Stimulated activated CD4-positive, alpha-beta T cell treated with anti-CD3 and anti-CD28 coated beads, TNF-alpha, amount 100 ng/mL, for 4 hours (primary cell): Measurements from ENCODE around the gene STK38.
A peak's percentile ranks its signal among the peaks of the same experiment; 100 is the strongest.

ENCODE experiments used
- DNase-seq, 3 experiments: peaks; one replicate each; pipeline ENCODE4 v3.0.0-alpha.2; 2020; ENCODE audit warnings: low read depth in 3 of 3

STK38 gene

DNA sequence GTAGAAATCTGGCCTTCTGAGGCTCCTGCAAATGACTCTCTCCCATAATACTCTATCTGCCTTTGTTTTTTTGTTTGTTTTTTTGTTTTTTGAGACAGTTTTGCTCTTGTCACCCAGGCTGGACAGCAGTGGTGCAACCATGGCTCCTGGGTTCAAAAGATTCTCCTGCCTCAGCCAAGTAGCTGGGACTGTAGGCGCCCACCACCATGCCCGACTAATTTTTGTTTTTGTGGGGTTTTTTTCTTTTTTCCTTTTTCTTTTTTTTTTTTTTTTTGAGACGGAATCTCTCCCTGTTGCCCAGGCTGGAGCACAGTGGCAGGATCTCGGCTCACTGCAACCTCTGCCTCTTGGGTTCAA lies 16.6 kb upstream of the STK38 start:
- no peak for DNase-seq

DNA sequence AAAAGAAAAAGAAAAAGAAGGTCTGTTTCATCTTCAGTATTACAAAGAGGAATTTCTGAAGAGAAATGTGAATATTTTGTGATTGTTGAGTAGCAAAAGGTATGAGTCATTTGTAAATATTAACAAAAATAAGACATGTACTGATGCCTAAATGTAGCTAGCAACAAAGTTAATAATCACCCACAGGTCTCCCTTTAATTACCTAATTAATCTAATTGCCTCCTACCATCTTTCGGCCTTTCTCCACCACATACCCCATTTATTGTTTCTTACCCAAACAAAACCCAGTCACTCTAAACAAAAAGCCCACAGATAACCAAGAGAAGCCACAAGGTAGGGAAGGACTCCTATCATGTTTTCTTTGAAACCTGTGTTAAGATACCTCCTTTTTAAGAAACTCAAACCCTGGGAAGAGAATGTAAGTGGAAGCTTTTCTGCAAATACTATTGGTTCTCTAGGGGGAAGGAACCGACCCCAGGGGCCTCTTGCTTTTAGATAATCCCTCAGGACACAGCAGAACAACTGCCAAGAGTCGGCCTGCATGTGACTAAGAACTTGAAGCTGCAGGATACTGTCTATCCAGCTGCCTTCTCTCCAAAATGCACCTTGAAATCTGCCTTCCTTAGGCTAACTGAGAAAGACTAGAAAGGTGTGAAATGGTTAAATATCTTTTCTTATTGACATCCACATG lies 16.1 kb upstream of the STK38 start:
- DNase-seq, result no peak

DNA sequence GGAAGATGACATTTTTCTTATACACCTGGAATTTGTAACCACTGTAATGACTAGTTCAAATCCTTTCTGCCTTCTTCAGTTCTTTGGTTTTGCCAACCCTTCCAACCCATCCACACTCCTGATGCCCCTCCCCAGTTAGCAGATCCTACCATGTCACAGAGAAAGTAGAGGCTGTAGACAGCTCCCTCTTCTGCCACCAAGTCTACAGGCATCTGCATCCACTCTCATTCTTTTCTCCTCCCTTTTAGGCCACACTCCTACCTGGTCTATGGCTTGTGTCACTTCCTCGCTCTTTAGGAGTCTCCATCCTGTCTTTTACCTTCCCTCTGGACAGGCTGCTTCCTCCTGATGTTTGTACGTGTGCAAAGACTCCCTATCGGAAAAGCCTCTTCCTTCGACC lies 13.5 kb upstream of the STK38 start:
- no peak for DNase-seq

DNA sequence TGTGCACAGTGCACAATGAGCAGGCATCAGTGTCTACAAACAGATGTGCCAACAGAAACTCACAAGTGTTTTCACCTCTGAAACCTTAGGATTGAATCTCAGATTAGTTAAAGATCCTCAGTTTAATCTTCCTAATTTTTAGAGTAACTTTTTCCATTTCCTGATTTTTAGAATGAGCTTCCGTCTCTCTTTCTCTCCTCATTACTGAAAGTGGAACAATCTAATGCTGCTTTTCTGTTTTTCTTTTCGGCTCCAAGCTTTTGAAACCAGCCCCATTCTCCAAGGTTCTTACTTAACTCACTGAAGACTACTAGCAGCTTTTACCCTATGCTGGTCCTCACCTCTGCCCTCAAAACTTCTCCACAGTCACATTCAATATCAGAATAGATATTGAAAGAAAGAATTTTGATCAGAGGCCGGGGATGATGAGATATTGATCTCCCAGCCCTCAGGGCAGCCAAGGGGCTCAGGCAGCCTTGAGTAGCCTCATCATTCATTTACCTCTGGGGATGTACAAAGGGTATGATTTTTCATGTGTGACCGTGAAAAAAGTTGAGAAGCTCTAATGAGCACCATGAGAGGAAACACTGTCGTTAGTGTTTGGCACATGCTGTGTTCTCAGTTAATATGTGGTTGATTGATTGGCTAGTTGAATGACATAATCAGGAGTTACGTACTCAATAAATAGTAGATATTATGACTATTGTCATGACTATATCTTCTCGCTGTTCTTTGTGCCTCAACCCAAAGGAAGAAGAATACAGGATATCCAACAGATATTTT lies 11.9 kb upstream of the STK38 start:
- DNase-seq, result no peak

DNA sequence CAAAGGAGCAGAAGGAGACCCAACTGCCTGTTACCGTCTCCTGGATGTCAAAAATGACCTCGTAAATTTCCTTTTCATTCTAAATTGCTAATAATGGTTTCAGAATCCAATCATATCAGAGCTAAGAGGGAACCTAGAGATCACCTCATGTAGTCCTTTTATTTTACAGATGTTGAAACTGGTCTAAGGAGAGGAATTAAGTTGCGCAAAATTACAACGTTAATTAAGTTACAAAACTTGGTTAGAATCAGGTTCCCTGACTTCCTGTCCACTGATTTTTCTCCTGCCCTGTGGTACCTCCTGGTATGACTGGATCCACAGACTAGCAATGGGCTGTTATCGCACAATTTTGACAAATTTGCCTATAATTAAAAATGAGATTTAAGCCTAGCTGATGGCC lies 9.0 kb upstream of the STK38 start:
- no peak for DNase-seq

DNA sequence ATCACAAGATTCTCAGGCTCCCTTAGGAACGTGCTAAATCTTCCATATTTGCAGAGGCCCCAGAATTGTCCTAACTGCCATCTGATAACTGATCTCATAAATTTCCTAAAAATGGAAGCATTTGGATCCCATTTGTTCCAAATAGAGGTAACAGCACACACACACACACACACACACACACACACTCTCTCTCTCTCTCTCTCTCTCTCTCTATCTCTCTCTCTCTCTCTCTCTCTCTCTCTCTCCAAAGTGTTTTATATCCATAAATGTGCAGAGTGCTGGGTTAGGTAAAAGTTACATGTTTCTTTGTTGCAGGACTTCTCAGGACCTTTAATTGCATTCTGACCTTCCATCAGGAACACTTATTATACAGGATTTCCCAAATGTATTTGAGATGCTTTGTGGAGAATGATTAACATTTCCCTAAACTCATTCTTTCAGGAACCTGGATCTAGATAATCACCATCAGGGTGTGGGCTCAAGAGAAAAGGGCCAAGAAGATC lies 8.5 kb upstream of the STK38 start:
- DNase-seq, result no peak

DNA sequence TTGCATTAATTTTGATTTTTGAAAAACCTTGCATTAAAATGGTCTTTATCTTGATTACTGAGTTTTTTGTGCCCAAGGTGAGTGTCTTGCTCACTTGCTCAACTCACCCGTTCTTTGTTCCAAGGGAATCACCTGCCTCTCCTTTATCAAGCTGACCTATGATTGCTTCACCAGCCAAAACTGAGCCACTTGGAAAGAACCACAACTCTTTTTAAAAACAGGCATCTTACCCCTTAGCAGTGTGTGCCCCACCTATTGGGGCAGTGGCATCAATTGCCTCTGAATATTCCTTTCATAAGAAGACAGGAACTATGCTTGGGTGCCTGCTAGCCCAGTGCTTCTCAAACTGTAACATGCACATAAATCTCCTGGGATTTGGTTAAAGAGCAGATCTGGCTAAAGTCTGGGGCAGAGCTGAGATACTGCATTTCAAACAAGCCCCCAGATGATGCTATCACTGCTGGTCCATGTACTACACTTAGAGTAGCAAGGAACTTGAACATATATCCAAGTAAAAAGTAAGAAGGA lies 3.3 kb upstream of the STK38 start:
- DNase-seq, result no peak

DNA sequence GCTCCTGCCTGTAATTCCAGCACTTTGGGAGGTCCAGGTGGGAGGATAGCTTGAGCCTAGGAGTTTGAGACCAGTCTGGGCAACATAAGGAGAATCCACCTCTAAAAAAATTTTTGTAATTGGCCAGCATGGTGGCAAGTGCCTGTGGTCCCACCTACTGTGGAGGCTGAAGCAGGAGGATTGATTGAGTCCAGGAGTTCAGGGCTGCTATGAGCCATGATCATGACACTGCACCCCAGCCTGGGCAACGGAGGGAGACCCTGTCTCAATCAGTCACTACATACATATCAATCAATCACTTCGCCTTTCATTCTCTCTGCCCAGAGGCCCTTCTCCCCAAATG lies 1.1 kb upstream of the STK38 start:
- DNase-seq, result no peak

DNA sequence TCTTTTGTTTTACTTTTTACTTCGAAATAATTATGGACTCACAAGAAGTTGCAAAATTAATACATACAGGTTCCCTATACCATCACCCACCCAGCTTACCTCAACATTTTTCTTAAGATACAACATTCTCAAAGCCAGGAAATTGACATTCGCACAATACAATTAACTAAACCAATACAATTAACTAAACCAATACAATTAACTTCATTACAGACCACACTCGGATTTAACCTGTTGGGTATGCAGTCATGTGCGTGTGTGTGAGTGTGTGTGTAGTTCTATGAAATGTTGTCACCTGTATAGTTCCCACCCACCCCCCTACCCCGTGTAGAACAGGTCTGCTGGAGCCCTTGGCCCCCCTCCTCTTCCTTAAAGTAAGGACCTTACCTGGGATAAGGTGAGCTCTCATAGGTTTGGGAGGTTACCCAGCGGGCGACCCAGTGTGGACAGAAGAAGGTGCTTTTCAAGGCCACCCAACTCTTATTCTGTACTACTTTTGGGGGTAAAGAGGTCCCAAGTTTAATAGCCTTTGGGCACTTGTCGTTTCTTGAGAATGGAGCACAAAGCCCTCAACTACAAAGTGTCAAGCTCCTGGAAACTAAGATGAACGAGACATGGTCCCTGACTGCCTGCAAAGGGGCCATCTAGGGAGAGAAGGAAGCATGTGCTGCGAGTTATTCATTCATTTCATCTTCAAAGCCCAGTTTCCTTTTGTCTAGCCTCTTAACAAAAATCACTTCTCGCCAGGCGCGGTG lies 544 bp upstream of the STK38 start:
- no peak for DNase-seq

DNA sequence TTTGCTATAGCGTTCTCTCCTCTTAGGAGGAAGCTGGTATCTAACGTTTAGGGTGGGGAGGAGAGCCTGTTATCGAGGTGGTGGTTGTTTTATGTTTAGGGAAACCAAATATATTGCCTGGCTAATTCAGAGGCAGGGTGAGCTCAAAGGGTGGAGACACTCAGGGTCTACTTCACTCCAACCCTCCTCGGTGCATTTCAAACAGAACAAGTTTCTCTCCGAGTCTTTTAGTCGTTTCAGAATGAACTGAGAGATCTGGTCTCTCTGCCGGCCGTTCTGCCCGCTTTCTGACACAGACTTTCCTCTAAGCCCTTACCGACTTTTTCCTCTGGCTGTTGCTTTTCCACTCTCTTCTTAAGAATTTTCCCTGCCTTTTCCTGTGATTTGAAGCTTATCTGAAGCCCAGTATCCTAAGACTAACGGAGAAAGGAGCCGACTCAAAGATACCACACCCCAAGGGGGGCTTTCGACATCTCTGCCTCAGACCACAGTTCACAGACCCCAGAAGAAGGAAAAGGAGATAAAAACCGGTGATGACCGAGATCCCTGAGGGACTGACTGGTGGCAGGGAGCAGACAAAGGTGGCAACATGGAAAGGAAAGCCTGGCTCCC lies 865 bp downstream of the STK38 start:
- no peak for DNase-seq

DNA sequence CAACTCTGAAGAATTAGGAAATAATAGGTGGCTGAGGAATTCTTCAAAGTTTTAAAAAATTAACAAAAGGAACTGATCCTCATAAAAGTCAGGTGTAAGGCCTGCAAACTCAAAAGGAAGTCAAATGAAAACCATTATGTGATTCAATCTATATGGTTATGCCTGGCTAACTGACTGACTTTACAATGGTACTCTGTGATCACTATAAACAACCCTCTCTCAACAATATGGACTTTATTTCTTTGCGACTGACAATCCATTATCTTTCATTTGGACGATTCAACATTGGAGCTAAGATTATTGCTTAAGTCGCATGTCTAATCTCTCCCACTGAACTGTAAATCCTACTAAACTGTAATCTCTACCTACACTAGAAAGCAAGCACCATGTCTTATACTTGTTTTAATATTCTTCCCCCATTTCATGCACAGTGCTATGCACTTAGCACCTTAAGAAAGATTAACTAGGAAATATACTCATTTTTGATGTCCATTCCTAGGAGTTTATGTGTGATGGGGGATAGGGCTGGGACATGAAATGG lies 1.4 kb downstream of the STK38 start:
- DNase-seq, result no peak

DNA sequence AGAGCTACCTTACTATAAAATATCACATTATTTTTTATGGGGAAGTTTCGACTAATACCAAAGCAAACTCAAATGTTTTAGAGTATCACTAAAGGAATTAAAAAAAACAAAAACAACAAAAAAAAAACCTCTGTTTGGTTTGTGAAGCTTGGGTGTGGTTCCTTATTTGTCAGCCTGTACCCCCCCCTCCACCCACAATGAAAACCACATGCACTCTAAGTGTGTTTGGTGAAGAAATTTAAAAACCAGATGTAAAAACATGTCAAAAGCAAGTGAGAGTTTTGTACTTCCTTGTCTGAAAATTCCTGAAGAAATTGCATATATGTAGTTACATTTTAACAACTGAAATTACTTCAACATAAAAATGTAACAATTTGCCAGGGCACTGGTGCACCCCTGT lies 3.1 kb downstream of the STK38 start:
- peak in 2 of 3 experiments; percentile 19 to 34 for DNase-seq

DNA sequence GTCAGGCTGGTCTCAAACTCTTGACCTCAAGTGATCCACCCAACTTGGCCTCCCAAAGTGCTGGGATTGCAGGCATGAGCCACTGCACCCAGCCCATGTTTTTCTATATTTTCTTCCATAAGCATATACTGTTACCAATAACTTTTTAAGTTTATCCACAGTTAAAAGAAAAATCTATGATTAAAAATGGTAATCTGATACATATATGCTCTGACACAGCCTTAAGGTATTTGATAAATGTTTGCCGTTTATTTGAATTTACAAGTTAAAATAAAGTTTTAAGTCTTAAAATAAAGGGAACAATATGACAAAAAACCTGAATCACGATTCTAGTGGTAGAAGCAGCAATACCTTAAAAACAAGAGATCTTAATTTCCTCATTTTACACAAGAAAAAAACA lies 5.2 kb downstream of the STK38 start:
- no peak for DNase-seq

DNA sequence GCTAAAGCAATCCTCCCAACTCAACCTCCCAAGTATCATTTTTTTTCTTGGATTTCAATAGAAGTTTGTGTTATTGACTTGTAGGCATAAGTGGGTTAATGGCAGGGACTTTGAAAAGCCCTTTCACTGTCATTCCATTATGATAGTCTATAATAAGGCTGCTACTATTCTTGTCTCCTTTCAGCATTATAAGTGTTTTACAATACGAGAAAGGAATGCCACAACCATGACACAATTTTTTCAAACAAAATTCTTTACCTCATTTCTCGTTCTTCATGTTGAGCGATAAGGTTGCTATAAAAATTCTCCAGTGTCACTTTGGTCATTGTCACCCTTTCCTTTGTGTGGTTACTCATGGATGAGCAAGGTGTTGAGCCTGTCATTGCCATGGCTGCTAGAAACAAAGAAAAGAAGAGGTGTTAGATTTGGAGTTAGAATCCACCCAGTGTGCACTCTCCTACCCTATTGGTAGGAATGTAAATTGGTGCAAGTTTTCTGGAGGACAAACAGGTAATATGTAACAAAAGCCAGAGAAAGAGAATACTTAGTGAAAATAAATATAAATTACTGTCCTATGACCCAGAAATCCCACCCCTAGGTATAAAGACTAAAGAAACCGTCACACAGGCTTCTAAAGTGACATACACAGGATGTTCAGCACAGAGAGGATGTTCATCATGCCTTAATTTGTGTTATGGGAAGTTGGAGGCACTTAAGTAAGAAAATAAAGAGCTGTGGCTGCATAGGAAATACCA lies 7.3 kb downstream of the STK38 start:
- no peak for DNase-seq

DNA sequence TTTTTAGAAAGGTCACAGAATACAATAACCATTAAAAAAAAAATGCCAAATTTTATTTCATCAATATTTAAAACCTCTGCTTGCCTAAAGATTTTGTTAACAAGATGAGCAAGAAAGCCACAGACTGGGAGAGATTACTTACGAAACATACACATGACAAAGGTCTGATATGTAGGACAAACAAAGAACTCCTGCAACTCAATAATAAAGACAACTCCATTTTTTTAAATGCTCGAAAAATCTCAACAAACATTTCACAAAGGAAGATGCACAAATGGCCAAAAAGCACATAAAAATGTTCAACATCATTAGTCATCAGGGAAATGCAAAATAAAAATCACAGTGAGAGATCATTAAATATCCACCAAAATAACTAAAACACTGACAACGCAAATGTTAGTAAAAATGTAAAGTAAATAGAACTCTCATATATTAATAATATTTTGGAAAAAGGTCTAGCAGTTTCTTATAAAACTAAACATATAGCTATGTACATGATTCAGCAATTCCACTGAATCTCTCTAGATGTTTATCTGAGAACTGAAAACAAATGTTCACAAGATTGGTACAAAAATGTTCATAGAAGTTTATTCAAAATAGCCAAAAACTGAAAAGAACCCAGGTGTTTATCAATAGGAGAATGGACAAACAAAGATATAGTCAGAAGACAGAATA lies 10.3 kb downstream of the STK38 start:
- DNase-seq, result no peak

DNA sequence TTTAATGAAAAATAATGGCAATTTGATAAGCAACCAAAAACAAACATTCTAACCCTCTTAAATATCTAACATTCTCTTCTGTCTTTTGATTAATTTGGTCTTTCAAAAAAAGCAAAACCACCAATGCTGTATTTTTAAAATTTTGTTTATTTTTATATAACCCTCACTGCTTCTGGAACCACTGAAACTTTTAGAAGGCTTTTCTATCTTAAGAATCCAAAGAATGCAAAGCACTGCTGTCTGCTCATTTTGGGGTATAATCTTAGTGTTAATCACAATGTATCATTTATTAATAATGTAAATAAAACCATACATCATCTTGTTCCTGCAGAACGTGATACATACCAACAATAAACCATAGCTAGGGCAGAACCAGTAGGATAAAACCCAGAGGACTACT lies 14.0 kb downstream of the STK38 start:
- DNase-seq, result no peak

DNA sequence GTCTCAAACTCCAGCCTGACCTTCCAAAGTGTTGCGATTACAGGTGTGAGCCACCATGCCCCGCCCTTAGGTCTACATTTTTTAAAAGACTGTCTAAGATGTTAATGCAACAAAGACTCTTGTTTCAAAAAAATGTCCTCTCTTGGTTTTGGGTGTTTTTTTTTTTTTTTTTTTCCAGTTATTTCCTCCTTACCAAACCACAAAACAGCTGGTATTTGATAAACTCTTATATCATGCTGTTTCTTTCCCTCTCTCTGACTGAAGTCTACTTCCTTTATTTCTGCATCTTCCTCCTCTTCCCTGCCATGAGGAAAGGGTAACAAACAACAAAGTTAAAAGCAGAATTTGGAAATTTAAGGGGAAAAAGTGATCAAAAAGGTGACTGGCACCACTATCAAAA lies 21.2 kb downstream of the STK38 start:
- DNase-seq, result no peak

DNA sequence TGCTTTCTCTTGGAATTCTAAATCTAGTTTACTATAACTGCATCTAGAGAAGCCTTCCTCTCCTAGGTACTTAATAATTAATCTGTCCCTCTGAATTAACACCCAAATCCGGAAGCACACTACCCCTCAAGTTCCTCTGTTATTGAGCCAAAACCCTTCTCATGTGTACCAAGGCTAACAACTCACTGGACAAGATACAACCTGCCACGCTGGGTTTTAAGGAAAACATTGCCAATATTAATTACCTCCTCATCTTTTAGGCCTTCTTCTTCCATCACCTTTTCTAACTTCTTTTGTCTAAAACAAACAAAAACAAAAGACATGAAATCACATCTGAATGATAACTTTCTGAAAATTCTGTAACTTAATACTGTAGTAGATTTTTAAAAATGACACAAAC lies 21.9 kb downstream of the STK38 start:
- no peak for DNase-seq

DNA sequence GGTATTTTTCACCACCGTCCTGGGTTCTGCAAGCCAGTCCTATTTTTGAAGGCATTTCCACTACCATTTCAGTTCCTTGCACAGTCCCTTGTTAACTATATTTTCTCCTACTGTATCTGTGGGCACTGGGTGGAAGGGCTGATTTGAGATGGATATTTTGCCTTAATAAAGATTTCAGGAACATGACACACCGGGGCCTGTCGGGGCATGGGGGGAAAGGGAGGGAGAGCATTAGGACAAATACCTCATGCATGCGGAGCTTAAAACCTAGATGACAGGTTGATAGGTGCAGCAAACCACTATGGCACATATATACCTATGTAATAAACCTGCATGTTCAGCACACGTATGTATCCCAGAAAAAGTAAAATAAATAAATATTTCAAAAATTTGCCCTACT lies 22.4 kb downstream of the STK38 start:
- no peak for DNase-seq

DNA sequence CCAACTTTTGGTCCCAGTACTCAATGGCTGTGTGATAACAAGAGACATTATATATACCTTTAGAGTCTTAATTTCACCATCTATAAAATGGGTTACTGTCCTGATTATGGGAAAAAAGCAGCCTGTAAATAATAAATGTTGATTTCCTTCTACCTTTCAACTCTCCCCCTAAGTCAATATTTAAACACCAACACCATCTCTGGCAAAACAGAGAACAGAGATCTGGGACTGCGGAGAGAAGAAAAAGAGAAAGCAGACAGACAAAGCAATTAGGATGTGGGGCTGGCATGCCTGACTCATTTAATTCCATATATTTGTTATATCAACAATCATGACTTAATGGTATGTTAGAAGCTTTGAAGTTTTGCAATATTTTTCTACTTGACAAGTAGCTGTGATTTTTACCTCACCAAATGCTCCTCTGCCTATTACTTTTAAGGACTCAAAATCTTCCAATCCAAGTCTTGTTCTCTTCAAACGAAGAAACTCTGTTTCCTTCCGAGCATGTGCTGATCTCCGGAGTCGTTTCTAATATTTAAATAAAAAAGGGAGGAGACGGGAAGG lies 23.3 kb downstream of the STK38 start:
- no peak for DNase-seq
